HEK293 (cell line): Measurements from ENCODE around the gene KCND2.

Experiments used
- CTCF ChIA-PET: fragments of 350-600 bp; formaldehyde crosslinking; extraction: SDS; loops from one replicate; lab custom pipeline; 2021; ENCODE audit warnings: antibody characterized with exemption; lab: Yijun Ruan, JAX
- POLR2A ChIA-PET: fragments of 300-600 bp; formaldehyde crosslinking; extraction: SDS; loops from one replicate; lab custom pipeline; 2020; ENCODE audit warnings: antibody characterized with exemption, inconsistent platforms; lab: Yijun Ruan, JAX
- H3K27ac ChIP-seq: fragments of 200-500 bp; sonication (Bioruptor generic); 2 replicates; pipeline ENCODE4 v1.5.1; 2014; ENCODE audit warnings: low read depth, low read length, control low read depth, inconsistent platforms; ENCODE audit errors: extremely low read depth
- H3K36me3 ChIP-seq, 2 experiments: fragments of 200-500 bp in 1 of 2; sonication (Bioruptor generic) in 1 of 2; 1 replicate in 1 of 2; 2 replicates in 1 of 2; pipeline ENCODE4 v1.5.1; 2014 to 2017; ENCODE audit warnings: inconsistent platforms in 2 of 2, low read length in 2 of 2; ENCODE audit not compliant: control insufficient read depth in 2 of 2, insufficient read depth in 1 of 2
- H3K4me1 ChIP-seq: fragments of 200-500 bp; sonication (Bioruptor generic); 2 replicates; pipeline ENCODE4 v1.5.1; 2014; ENCODE audit warnings: mild to moderate bottlenecking, low read length, inconsistent platforms; ENCODE audit not compliant: control insufficient read depth, insufficient read depth
- H3K4me3 ChIP-seq: 2 replicates; pipeline ENCODE4 v1.5.1; 2011; ENCODE audit warnings: low read depth, mild to moderate bottlenecking, control low read depth, low read length, moderate library complexity
- H3K9me3 ChIP-seq: fragments of 200-500 bp; sonication (Bioruptor generic); 2 replicates; pipeline ENCODE4 v1.5.1; 2014; ENCODE audit warnings: low read depth, low read length, inconsistent platforms; ENCODE audit not compliant: control insufficient read depth, insufficient read depth
- GLI2 ChIP-seq: fragments of 450-650 bp; formaldehyde crosslinking; IDR thresholded peaks from 2 replicates; pipeline ENCODE4; 2017; ENCODE audit warnings: missing biosample characterization, missing genetic modification characterization, low read depth, borderline replicate concordance
- HIC1 ChIP-seq: fragments of 450-650 bp; formaldehyde crosslinking; IDR thresholded peaks from 2 replicates; pipeline ENCODE4 v1.5.1; 2016; ENCODE audit warnings: missing biosample characterization, missing genetic modification characterization
- SP2 ChIP-seq: fragments of 450-650 bp; formaldehyde crosslinking; IDR thresholded peaks from 2 replicates; pipeline ENCODE4 v1.5.1; 2016; ENCODE audit warnings: missing biosample characterization, missing genetic modification characterization
- TRIM28 ChIP-seq: IDR thresholded peaks from 2 replicates; pipeline ENCODE4 v1.6.1; 2011; ENCODE audit warnings: low read length, control low read depth, borderline replicate concordance
- ZBTB48 ChIP-seq: fragments of 450-650 bp; formaldehyde crosslinking; IDR thresholded peaks from 2 replicates; pipeline ENCODE4 v1.5.1; 2016; ENCODE audit warnings: missing biosample characterization, missing genetic modification characterization
- ZBTB7A ChIP-seq: fragments of 450-650 bp; formaldehyde crosslinking; IDR thresholded peaks from 2 replicates; pipeline ENCODE4 v1.5.1; 2016; ENCODE audit warnings: low read depth, missing biosample characterization, missing genetic modification characterization
- ZEB2 ChIP-seq: fragments of 450-650 bp; formaldehyde crosslinking; IDR thresholded peaks from 2 replicates; pipeline ENCODE4 v1.5.1; 2016; ENCODE audit warnings: missing biosample characterization, missing genetic modification characterization
- ZFP37 ChIP-seq: fragments of 450-650 bp; formaldehyde crosslinking; IDR thresholded peaks from 2 replicates; pipeline ENCODE4 v1.5.1; 2016; ENCODE audit warnings: missing biosample characterization, missing genetic modification characterization
- ZFP69B ChIP-seq: fragments of 450-650 bp; formaldehyde crosslinking; IDR thresholded peaks from 2 replicates; pipeline ENCODE4 v1.5.1; 2016; ENCODE audit warnings: missing biosample characterization, missing genetic modification characterization
- ZNF16 ChIP-seq: fragments of 450-650 bp; formaldehyde crosslinking; IDR thresholded peaks from 2 replicates; pipeline ENCODE4 v1.5.1; 2016; ENCODE audit warnings: low read depth, missing biosample characterization, missing genetic modification characterization
- ZNF175 ChIP-seq: fragments of 450-650 bp; formaldehyde crosslinking; IDR thresholded peaks from 2 replicates; pipeline ENCODE4 v1.5.1; 2016; ENCODE audit warnings: missing biosample characterization, missing genetic modification characterization
- ZNF18 ChIP-seq: fragments of 450-650 bp; formaldehyde crosslinking; IDR thresholded peaks from 2 replicates; pipeline ENCODE4 v1.5.1; 2016; ENCODE audit warnings: missing biosample characterization, missing genetic modification characterization
- ZNF223 ChIP-seq: fragments of 450-650 bp; formaldehyde crosslinking; IDR thresholded peaks from 2 replicates; pipeline ENCODE4 v1.5.1; 2016; ENCODE audit warnings: missing biosample characterization, missing genetic modification characterization
- ZNF324 ChIP-seq: fragments of 450-650 bp; formaldehyde crosslinking; IDR thresholded peaks from 2 replicates; pipeline ENCODE4 v1.5.1; 2016; ENCODE audit warnings: missing biosample characterization, missing genetic modification characterization
- ZNF394 ChIP-seq: fragments of 450-650 bp; formaldehyde crosslinking; IDR thresholded peaks from 2 replicates; pipeline ENCODE4 v1.5.1; 2016; ENCODE audit warnings: missing biosample characterization, missing genetic modification characterization, mild to moderate bottlenecking, moderate library complexity, borderline replicate concordance
- ZNF433 ChIP-seq: fragments of 450-650 bp; formaldehyde crosslinking; IDR thresholded peaks from 2 replicates; pipeline ENCODE4 v1.5.1; 2016; ENCODE audit warnings: missing biosample characterization, missing genetic modification characterization, low read depth
- ZNF449 ChIP-seq: fragments of 450-650 bp; formaldehyde crosslinking; IDR thresholded peaks from 2 replicates; pipeline ENCODE4 v1.5.1; 2017; ENCODE audit warnings: missing biosample characterization, mild to moderate bottlenecking, missing genetic modification characterization, moderate library complexity
- ZNF513 ChIP-seq: fragments of 450-650 bp; IDR thresholded peaks from 2 replicates; pipeline ENCODE4 v1.5.1; 2018; ENCODE audit warnings: missing biosample characterization, missing genetic modification characterization
- ZNF561 ChIP-seq: fragments of 450-650 bp; IDR thresholded peaks from 2 replicates; pipeline ENCODE4 v1.5.1; 2018; ENCODE audit warnings: missing biosample characterization, missing genetic modification characterization, borderline replicate concordance
- ZNF571 ChIP-seq: fragments of 450-650 bp; formaldehyde crosslinking; IDR thresholded peaks from 2 replicates; pipeline ENCODE4 v1.5.0; 2017; ENCODE audit warnings: missing biosample characterization, missing genetic modification characterization
- ZNF580 ChIP-seq: fragments of 450-650 bp; formaldehyde crosslinking; IDR thresholded peaks from 2 replicates; pipeline ENCODE4 v1.5.1; 2016; ENCODE audit warnings: missing biosample characterization, missing genetic modification characterization
- ZNF621 ChIP-seq: fragments of 450-650 bp; formaldehyde crosslinking; IDR thresholded peaks from 2 replicates; pipeline ENCODE4 v1.5.1; 2017; ENCODE audit warnings: missing biosample characterization, missing genetic modification characterization
- ZNF654 ChIP-seq: fragments of 450-650 bp; formaldehyde crosslinking; IDR thresholded peaks from 2 replicates; pipeline ENCODE4 v1.5.1; 2016; ENCODE audit warnings: low read depth, missing biosample characterization, missing genetic modification characterization
- ZNF692 ChIP-seq: fragments of 450-650 bp; formaldehyde crosslinking; IDR thresholded peaks from 2 replicates; pipeline ENCODE4 v1.5.1; 2016; ENCODE audit warnings: missing biosample characterization, missing genetic modification characterization
- ZNF701 ChIP-seq: fragments of 450-650 bp; formaldehyde crosslinking; IDR thresholded peaks from 2 replicates; pipeline ENCODE4 v1.5.1; 2016; ENCODE audit warnings: missing biosample characterization, missing genetic modification characterization
- ZNF768 ChIP-seq: fragments of 450-650 bp; formaldehyde crosslinking; IDR thresholded peaks from 2 replicates; pipeline ENCODE4 v1.5.1; 2018; ENCODE audit warnings: missing biosample characterization, mild to moderate bottlenecking, missing genetic modification characterization
- ZNF776 ChIP-seq: fragments of 450-650 bp; formaldehyde crosslinking; IDR thresholded peaks from 2 replicates; pipeline ENCODE4 v1.5.0; 2017; ENCODE audit warnings: missing biosample characterization, missing genetic modification characterization, borderline replicate concordance
- ZNF792 ChIP-seq: fragments of 450-650 bp; formaldehyde crosslinking; IDR thresholded peaks from 2 replicates; pipeline ENCODE4 v1.5.1; 2016; ENCODE audit warnings: missing biosample characterization, missing genetic modification characterization
- ZSCAN16 ChIP-seq: fragments of 450-650 bp; formaldehyde crosslinking; IDR thresholded peaks from 2 replicates; pipeline ENCODE4 v1.5.1; 2016; ENCODE audit warnings: missing biosample characterization, missing genetic modification characterization
- ZSCAN23 ChIP-seq: fragments of 450-650 bp; formaldehyde crosslinking; IDR thresholded peaks from 2 replicates; pipeline ENCODE4 v1.5.1; 2016; ENCODE audit warnings: missing biosample characterization, missing genetic modification characterization

Gene KCND2

GRCh38 chr7:120770206-120770605 lies 497.2 kb downstream of the KCND2 start:
- no peak overlapping the region for H3K27ac ChIP-seq
- H3K36me3 ChIP-seq: no peaks in the 10 kb centered on the region
- no peak overlapping the region for H3K4me3 ChIP-seq
- no peaks in the 10 kb centered on the region for H3K9me3 ChIP-seq
- CTCF ChIA-PET: no interaction called here
- POLR2A ChIA-PET: no interaction called here
- H3K4me1 ChIP-seq: no peaks in the 10 kb centered on the region
- no peak for TF ChIP-seq ZBTB48 (tag by site-specific recombination)
- TF ChIP-seq ZNF621 (tag by site-specific recombination): no peak
- TF ChIP-seq ZNF175 (tag by site-specific recombination): no peak
- TF ChIP-seq TRIM28: no peak
- no peak for TF ChIP-seq ZNF701 (tag by site-specific recombination)
- no peak for TF ChIP-seq ZSCAN23
- no peak for TF ChIP-seq ZNF18 (tag by site-specific recombination)
- TF ChIP-seq ZFP37: no peak
- TF ChIP-seq GLI2 (tag by site-specific recombination): no peak
- no peak for TF ChIP-seq ZNF768 (tag by site-specific recombination)
- no peak for TF ChIP-seq ZNF580
- TF ChIP-seq, all 188 proteins: peak for 0

GRCh38 chr7:120774481-120774880 lies 501.5 kb downstream of the KCND2 start:
- POLR2A ChIA-PET: no interaction called here

More at GRCh38 chr7:120774481-120774880, 501.5 kb downstream of the KCND2 start:
- Histone ChIP-seq H3K4me3 (no peak overlapping the region), H3K36me3 (no peaks in the 10 kb centered on the region), H3K4me1 (no peaks in the 10 kb centered on the region), H3K27ac (no peak overlapping the region), H3K9me3 (no peaks in the 10 kb centered on the region)
- CTCF ChIA-PET: no interaction called here
- TF ChIP-seq ZBTB7A (tag by site-specific recombination): no peak
- TF ChIP-seq SP2: no peak
- no peak for TF ChIP-seq ZNF324 (tag by site-specific recombination)
- no peak for TF ChIP-seq ZNF571
- TF ChIP-seq ZNF223: no peak
- TF ChIP-seq ZBTB48 (tag by site-specific recombination): no peak
- TF ChIP-seq ZEB2 (tag by site-specific recombination): no peak
- no peak for TF ChIP-seq ZNF433 (tag by site-specific recombination)
- no peak for TF ChIP-seq ZNF513 (tag by site-specific recombination)
- no peak for TF ChIP-seq ZNF792 (tag by site-specific recombination)
- TF ChIP-seq ZNF692 (tag by site-specific recombination): no peak
- no peak for TF ChIP-seq HIC1 (tag by site-specific recombination)
- no peak for TF ChIP-seq ZNF449
- no peak for TF ChIP-seq ZNF654 (tag by site-specific recombination)
- TF ChIP-seq ZNF776 (tag by site-specific recombination): no peak
- no peak for TF ChIP-seq ZNF561
- TF ChIP-seq ZFP69B (tag by site-specific recombination): no peak
- no peak for TF ChIP-seq ZSCAN16
- TF ChIP-seq ZNF394 (tag by site-specific recombination): no peak
- TF ChIP-seq ZNF16 (tag by site-specific recombination): no peak
